ENCODE measurements around the gene SOX11.

DNA sequence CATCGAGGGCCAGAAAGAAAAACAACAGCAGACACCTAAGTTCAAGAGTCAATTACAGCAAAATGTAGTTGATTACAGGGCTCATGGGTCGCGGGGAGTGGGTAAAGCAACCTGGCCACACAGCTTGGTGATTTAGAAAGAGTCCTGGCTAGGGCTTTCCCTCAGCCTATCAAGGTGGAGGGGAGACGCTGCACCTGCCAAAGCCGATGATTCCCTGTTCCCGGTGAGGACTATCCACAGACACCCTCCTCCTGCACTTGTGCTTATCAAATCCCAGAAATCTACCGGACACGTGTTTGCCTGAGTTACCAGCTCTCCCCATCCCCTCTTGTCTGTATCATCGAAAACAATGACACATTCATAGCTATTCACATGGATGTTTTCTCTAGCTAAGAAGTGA lies 7.0 kb upstream of the SOX11 start:
- TF ChIP-seq, protein P1, sequence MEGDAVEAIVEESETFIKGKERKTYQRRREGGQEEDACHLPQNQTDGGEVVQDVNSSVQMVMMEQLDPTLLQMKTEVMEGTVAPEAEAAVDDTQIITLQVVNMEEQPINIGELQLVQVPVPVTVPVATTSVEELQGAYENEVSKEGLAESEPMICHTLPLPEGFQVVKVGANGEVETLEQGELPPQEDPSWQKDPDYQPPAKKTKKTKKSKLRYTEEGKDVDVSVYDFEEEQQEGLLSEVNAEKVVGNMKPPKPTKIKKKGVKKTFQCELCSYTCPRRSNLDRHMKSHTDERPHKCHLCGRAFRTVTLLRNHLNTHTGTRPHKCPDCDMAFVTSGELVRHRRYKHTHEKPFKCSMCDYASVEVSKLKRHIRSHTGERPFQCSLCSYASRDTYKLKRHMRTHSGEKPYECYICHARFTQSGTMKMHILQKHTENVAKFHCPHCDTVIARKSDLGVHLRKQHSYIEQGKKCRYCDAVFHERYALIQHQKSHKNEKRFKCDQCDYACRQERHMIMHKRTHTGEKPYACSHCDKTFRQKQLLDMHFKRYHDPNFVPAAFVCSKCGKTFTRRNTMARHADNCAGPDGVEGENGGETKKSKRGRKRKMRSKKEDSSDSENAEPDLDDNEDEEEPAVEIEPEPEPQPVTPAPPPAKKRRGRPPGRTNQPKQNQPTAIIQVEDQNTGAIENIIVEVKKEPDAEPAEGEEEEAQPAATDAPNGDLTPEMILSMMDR (IDR thresholded peaks at IDR 0.05) = no peak
- TF ChIP-seq ZFX (IDR thresholded peaks at IDR 0.05; ENCODE audit: borderline replicate concordance) = no peak
